Caco-2 (cell line): ENCODE data around the gene DNAJB2. TPM values are rescaled to one million over a fixed set of nuclear protein-coding genes. Genes with fewer than 3 reads are reported as not detected.

ENCODE experiments used
- BruUV-seq: library from RNA; stranded (reverse); fragments of 400-500 nt; replicated peaks from 2 replicates; lab custom pipeline; 2021; lab: Mats Ljungman, UMichigan
- CTCF ChIA-PET: fragments of 300-600 bp; sonication (Branson Sonifier 250); formaldehyde crosslinking; loops from one replicate; lab custom pipeline; 2022; ENCODE audit warnings: antibody characterized with exemption; lab: Charles Lee
- POLR2A ChIA-PET: fragments of 300-600 bp; sonication (Branson Sonifier 250); formaldehyde crosslinking; loops from one replicate; lab custom pipeline; 2022; ENCODE audit warnings: antibody characterized with exemption; lab: Charles Lee
- DNase-seq, 2 experiments: peaks; one replicate each; pipeline versions ENCODE4 v3.0.0 to v3.0.0-alpha.2; 2020 to 2022
- H3K27me3 ChIP-seq: replicated peaks from 2 replicates; pipeline ENCODE4 v1.6.0; 2011; ENCODE audit warnings: low read length; ENCODE audit not compliant: control insufficient read depth, insufficient read depth
- H3K36me3 ChIP-seq: 2 replicates; pipeline ENCODE4 v1.5.1; 2011; ENCODE audit warnings: low read length; ENCODE audit not compliant: control insufficient read depth, insufficient read depth
- H3K4me1 ChIP-seq: fragments of 250-450 bp; sonication (Bioruptor Pico); 2 replicates; pipeline ENCODE4 v1.5.1; 2020; ENCODE audit warnings: mild to moderate bottlenecking
- H3K4me3 ChIP-seq: 2 replicates; pipeline ENCODE4 v1.5.1; 2011; ENCODE audit warnings: low read depth, mild to moderate bottlenecking, control low read depth, low read length
- H3K9me3 ChIP-seq: fragments of 250-450 bp; sonication (Bioruptor Pico); 2 replicates; pipeline ENCODE4 v1.5.1; 2020; ENCODE audit warnings: mild to moderate bottlenecking, moderate library complexity
- H3K27ac Mint-ChIP-seq: one replicate; pipeline ENCODE4 v1.8.0; 2022; ENCODE audit warnings: mixed read lengths; ENCODE audit not compliant: unreplicated experiment
- H3K27me3 Mint-ChIP-seq: one replicate; pipeline ENCODE4 v1.8.0; 2022; ENCODE audit warnings: mixed read lengths; ENCODE audit not compliant: insufficient read depth, unreplicated experiment
- H3K36me3 Mint-ChIP-seq: one replicate; pipeline ENCODE4 v1.8.0; 2022; ENCODE audit warnings: mild to moderate bottlenecking, mixed read lengths; ENCODE audit not compliant: insufficient read depth, unreplicated experiment
- H3K4me1 Mint-ChIP-seq: one replicate; pipeline ENCODE4 v1.8.0; 2022; ENCODE audit warnings: low read depth, mixed read lengths; ENCODE audit not compliant: unreplicated experiment
- H3K4me3 Mint-ChIP-seq: one replicate; pipeline ENCODE4 v1.8.0; 2022; ENCODE audit warnings: mild to moderate bottlenecking, moderate library complexity, mixed read lengths; ENCODE audit not compliant: unreplicated experiment
- H3K9me3 Mint-ChIP-seq: one replicate; pipeline ENCODE4 v1.8.0; 2022; ENCODE audit warnings: mixed read lengths; ENCODE audit not compliant: unreplicated experiment
- intact Hi-C: fragments of 100-400 bp; cut with micrococcal nuclease; formaldehyde crosslinking; loops from one replicate; pipeline ENCODE4 v1.10.0; 2022; ENCODE audit not compliant: unreplicated experiment
- total RNA-seq: library from RNA; stranded (reverse); gene quantifications from 2 replicates; pipeline ENCODE4 v1.2.3, GENCODE V29; 2022
- TF ChIP-seq, protein P1 (sequence below), 2 experiments: fragments of 200-600 bp in 1 of 2; IDR thresholded peaks; 1 replicate in 1 of 2; 2 replicates in 1 of 2; pipeline versions ENCODE4 v1.5.1 to v1.8.0; 2011 to 2022; ENCODE audit warnings: antibody characterized with exemption in 1 of 2, control low read depth in 1 of 2, inconsistent platforms in 1 of 2, low read depth in 1 of 2, low read length in 1 of 2, mild to moderate bottlenecking in 1 of 2, moderate library complexity in 1 of 2; ENCODE audit not compliant: insufficient read depth in 1 of 2, severe bottlenecking in 1 of 2, unreplicated experiment in 1 of 2

Gene DNAJB2
- total RNA-seq, 1 experiment from 2014 or later, result 61.2 TPM

DNA sequence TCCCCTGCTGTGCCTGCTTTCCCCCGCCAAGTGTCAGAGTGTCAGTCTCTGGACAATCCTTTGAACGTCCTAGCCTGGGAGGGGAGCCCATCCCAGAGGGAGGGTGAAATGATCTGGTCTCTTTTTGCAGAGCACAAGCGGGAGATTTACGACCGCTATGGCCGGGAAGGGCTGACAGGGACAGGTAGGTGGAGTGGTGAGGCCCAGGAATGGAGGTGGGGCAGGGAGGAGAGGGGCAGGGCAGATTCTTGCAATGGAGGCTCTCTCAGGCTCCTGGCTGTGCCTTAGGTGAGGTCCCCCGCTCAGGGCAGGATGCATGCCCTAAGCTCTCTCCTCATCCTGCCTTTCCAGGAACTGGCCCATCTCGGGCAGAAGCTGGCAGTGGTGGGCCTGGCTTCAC is 2.4 kb downstream of the DNAJB2 start:
- no peaks in the 10 kb centered on the region for H3K27me3 ChIP-seq
- DNase-seq, result no peak
- H3K27ac Mint-ChIP-seq, result no peak overlapping the region
- POLR2A ChIA-PET, result interaction anchor here (1.3 kb wide), 1 partner anchor 64 kb away, joined by 3 read pairs; no protein-coding TSS in a partner anchor
- no peak overlapping the region for H3K4me3 Mint-ChIP-seq
- peaks cover 23% of the 10 kb centered on the region for H3K4me1 ChIP-seq
- H3K36me3 ChIP-seq, result peaks cover 3% of the 10 kb centered on the region
- intact Hi-C loops, result no loop called here
- H3K4me3 ChIP-seq, result no peak overlapping the region
- H3K9me3 Mint-ChIP-seq, result no peaks in the 10 kb centered on the region
- no peaks in the 10 kb centered on the region for H3K9me3 ChIP-seq
- H3K36me3 Mint-ChIP-seq, result peaks cover 21% of the 10 kb centered on the region
- BruUV-seq, result no TSS peak
- no peaks in the 10 kb centered on the region for H3K27me3 Mint-ChIP-seq
- H3K4me1 Mint-ChIP-seq, result peaks cover 13% of the 10 kb centered on the region
- CTCF ChIA-PET, result interaction anchor here (5.8 kb wide), 1 partner anchor 13 kb away, joined by 92 read pairs; no protein-coding TSS in a partner anchor
- TF ChIP-seq, protein P1, sequence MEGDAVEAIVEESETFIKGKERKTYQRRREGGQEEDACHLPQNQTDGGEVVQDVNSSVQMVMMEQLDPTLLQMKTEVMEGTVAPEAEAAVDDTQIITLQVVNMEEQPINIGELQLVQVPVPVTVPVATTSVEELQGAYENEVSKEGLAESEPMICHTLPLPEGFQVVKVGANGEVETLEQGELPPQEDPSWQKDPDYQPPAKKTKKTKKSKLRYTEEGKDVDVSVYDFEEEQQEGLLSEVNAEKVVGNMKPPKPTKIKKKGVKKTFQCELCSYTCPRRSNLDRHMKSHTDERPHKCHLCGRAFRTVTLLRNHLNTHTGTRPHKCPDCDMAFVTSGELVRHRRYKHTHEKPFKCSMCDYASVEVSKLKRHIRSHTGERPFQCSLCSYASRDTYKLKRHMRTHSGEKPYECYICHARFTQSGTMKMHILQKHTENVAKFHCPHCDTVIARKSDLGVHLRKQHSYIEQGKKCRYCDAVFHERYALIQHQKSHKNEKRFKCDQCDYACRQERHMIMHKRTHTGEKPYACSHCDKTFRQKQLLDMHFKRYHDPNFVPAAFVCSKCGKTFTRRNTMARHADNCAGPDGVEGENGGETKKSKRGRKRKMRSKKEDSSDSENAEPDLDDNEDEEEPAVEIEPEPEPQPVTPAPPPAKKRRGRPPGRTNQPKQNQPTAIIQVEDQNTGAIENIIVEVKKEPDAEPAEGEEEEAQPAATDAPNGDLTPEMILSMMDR (IDR thresholded peaks at IDR 0.05; ENCODE audit: insufficient read depth in 1 of 2, low read depth in 1 of 2, low read length in 1 of 2, severe bottlenecking in 1 of 2, unreplicated experiment in 1 of 2), result no peak

DNA sequence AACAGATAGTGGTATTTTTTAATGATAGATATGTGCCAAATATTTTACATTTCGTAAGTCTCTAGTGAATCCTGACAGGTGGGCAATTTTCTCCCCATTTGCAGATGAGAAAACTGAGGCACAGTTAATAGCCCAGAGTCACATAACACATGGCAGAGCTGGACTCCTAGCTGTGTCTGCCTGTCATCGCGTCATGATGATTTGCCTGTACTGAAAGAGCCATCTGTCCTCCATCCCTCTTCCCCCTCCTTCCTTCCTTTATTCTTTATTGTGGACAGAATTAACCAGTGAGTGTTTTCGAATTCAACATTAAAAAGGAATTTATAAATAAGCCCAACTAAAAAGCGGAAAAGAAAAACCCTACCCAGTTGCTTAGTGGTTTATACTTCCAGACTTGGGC is 3.2 kb downstream of the DNAJB2 start:
- ChIA-PET POLR2A (interaction anchor here (1.3 kb wide), 1 partner anchor 65 kb away, joined by 3 read pairs; no protein-coding TSS in a partner anchor), CTCF (interaction anchor here (1.0 kb wide), 1 partner anchor 13 kb away, joined by 4 read pairs; no protein-coding TSS in a partner anchor)
- Mint-ChIP-seq H3K9me3 (no peaks in the 10 kb centered on the region), H3K27ac (no peak overlapping the region), H3K27me3 (no peaks in the 10 kb centered on the region), H3K4me1 (peaks cover 13% of the 10 kb centered on the region), H3K36me3 (peaks cover 22% of the 10 kb centered on the region), H3K4me3 (no peak overlapping the region)
- no peaks in the 10 kb centered on the region for H3K27me3 ChIP-seq
- peaks cover 3% of the 10 kb centered on the region for H3K36me3 ChIP-seq
- intact Hi-C loops, result no loop called here
- peaks cover 21% of the 10 kb centered on the region for H3K4me1 ChIP-seq
- H3K4me3 ChIP-seq, result no peak overlapping the region
- no peak for DNase-seq
- TF ChIP-seq, protein P1 (IDR thresholded peaks at IDR 0.05; ENCODE audit: insufficient read depth in 1 of 2, low read depth in 1 of 2, low read length in 1 of 2, severe bottlenecking in 1 of 2, unreplicated experiment in 1 of 2), result no peak
- no peaks in the 10 kb centered on the region for H3K9me3 ChIP-seq
- BruUV-seq, result no TSS peak

DNA sequence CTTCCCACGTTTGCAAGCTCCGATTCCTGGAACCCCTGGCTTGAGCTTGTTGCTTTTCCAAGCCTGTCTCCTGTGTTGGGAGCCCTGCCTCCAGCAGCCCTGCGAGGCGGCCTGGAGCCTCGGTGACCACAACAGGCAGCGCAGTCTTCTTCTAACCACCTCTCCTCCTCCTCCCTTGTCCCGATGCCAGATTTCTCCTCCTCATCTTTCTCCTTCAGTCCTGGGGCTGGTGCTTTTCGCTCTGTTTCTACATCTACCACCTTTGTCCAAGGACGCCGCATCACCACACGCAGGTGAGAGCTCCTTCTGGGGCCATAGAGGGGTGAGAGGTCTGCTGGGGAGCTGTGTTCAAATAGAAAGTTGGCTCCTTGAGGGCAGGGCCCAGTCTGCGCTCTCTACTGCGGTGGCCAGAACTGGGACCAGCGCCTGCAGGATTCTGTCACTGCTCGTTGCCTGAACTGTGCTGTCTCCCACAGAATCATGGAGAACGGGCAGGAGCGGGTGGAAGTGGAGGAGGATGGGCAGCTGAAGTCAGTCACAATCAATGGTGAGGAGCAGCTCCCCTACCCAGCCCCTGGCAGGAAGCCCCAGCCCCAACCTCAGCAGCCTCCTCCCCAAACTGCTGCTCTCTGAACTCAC is 3.9 kb downstream of the DNAJB2 start:
- CTCF ChIA-PET, result interaction anchor here (0.6 to 1.0 kb wide), 2 partner anchors 12 to 275 kb away, joined by 3 to 4 read pairs; no protein-coding TSS in a partner anchor
- no peak overlapping the region for H3K4me3 ChIP-seq
- no peak overlapping the region for H3K4me3 Mint-ChIP-seq
- no peak overlapping the region for H3K27ac Mint-ChIP-seq
- POLR2A ChIA-PET, result no interaction called here
- no peaks in the 10 kb centered on the region for H3K9me3 ChIP-seq
- peaks cover 3% of the 10 kb centered on the region for H3K36me3 ChIP-seq
- peaks cover 15% of the 10 kb centered on the region for H3K4me1 ChIP-seq
- TF ChIP-seq, protein P1 (IDR thresholded peaks at IDR 0.05; ENCODE audit: insufficient read depth in 1 of 2, low read depth in 1 of 2, low read length in 1 of 2, severe bottlenecking in 1 of 2, unreplicated experiment in 1 of 2), result no peak
- intact Hi-C loops, result no loop called here
- H3K9me3 Mint-ChIP-seq, result no peaks in the 10 kb centered on the region
- no peaks in the 10 kb centered on the region for H3K27me3 ChIP-seq
- H3K27me3 Mint-ChIP-seq, result no peaks in the 10 kb centered on the region
- BruUV-seq, result no TSS peak
- H3K36me3 Mint-ChIP-seq, result peaks cover 22% of the 10 kb centered on the region
- peaks cover 10% of the 10 kb centered on the region for H3K4me1 Mint-ChIP-seq
- DNase-seq, result no peak
